ENCODE measurements around the gene PSME2. TPM values are rescaled to one million over a fixed set of nuclear protein-coding genes. Genes with fewer than 3 reads are reported as not detected.

PSME2 gene
- total and polyA plus RNA-seq, 9 of the 15 experiments (the other 6 are each of a cell fraction or from before 2014, with no cell fraction given) = 111 to 579 (median 159) TPM

DNA sequence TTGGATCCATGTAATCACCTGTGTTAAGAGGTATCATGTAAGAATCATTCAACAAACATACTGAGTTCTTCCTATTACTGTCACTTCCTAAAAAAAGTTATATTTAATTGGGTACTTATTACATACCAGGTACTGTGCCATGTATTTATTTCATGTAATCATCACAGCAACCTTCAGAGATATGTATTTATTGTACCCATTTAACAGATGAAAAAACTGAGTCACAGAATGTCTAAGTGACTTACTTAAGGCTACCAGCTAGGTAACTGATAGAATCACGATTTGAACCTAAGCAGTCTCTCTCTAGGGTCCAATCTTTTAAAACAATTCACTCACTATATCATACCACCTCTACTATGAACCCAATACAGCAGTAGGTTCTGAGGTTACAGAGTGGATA, 2.0 kb downstream of the PSME2 start (continued):
- TF ChIP-seq, protein P1, sequence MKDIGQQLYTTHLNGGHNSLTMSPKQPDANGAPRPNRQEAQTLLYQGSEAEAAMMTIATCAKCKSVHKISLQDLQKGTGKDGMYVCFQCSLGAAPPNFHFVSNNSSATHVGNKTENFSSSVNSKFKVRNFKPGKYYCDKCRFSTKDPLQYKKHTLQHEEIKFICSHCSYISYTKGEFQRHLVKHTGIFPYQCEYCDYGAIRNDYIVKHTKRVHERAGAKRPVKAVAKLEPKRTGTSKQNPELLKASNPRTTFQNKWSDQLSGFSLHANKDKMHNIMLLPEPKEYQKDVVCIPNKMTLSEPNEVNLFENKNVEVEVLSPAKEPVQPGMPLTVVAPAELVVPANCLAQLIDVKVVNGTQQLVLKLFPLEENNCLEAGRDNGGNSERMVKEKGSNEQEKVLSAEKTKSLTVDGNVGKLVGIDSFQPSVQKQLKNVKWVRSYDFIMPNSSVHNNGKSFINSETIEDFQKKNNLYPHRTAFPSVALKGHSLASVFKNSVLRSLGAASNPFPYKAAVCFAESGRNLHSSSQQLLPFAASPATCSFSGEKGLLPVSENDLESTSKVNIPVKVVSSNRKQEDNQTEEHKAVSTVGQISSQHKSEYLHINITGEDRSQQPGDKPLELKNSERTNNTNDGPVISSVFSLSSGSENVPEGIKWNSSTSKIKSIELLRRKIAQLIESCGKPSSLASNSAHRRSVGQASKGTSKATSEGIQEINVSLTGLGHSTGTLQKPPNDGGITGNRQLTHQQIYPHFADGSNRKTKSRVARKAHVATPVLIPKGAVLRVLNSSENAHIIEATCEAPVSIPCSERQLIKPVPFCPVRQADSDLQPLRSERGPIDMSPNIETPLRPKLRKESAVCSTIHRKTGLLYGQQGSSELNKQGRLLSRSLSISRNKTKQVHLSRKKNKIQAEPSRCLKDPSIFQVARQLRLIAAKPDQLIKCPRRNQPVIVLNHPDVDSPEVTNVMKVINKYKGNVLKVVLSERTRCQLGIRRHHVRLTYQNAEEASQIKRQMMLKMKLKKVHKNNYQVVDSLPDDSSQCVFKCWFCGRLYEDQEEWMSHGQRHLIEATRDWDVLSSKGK (CRISPR knock-in tag; IDR thresholded peaks at IDR 0.05) = no peak
- TF ChIP-seq RBBP5 (IDR thresholded peaks at IDR 0.05; ENCODE audit: borderline replicate concordance, insufficient read depth, low read length, poor library complexity, severe bottlenecking) = no peak
- TF ChIP-seq NFXL1 (CRISPR knock-in tag; IDR thresholded peaks at IDR 0.05) = no peak
- TF ChIP-seq CHD4 (IDR thresholded peaks at IDR 0.05; ENCODE audit: insufficient read depth, insufficient replicate concordance, low read depth, low read length, poor library complexity, severe bottlenecking) = peak; percentile 71
- no peak for TF ChIP-seq YBX1 (IDR thresholded peaks at IDR 0.05)
- TF ChIP-seq, protein P2, sequence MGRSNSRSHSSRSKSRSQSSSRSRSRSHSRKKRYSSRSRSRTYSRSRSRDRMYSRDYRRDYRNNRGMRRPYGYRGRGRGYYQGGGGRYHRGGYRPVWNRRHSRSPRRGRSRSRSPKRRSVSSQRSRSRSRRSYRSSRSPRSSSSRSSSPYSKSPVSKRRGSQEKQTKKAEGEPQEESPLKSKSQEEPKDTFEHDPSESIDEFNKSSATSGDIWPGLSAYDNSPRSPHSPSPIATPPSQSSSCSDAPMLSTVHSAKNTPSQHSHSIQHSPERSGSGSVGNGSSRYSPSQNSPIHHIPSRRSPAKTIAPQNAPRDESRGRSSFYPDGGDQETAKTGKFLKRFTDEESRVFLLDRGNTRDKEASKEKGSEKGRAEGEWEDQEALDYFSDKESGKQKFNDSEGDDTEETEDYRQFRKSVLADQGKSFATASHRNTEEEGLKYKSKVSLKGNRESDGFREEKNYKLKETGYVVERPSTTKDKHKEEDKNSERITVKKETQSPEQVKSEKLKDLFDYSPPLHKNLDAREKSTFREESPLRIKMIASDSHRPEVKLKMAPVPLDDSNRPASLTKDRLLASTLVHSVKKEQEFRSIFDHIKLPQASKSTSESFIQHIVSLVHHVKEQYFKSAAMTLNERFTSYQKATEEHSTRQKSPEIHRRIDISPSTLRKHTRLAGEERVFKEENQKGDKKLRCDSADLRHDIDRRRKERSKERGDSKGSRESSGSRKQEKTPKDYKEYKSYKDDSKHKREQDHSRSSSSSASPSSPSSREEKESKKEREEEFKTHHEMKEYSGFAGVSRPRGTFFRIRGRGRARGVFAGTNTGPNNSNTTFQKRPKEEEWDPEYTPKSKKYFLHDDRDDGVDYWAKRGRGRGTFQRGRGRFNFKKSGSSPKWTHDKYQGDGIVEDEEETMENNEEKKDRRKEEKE (IDR thresholded peaks at IDR 0.05; ENCODE audit: borderline replicate concordance in 1 of 2, control insufficient read depth in 1 of 2, low read depth in 2 of 2, low read length in 1 of 2) = no peak
- TF ChIP-seq, protein P3, sequence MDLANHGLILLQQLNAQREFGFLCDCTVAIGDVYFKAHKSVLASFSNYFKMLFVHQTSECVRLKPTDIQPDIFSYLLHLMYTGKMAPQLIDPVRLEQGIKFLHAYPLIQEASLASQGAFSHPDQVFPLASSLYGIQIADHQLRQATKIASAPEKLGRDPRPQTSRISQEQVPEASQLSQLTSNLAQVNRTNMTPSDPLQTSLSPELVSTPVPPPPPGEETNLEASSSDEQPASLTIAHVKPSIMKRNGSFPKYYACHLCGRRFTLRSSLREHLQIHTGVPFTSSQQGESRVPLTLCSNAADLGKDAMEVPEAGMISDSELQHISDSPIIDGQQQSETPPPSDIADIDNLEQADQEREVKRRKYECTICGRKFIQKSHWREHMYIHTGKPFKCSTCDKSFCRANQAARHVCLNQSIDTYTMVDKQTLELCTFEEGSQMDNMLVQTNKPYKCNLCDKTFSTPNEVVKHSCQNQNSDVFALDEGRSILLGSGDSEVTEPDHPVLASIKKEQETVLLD (IDR thresholded peaks at IDR 0.05) = no peak
- TF ChIP-seq SMARCA5 (IDR thresholded peaks at IDR 0.05) = peak; percentile 71; the same call in 1 of the 2 replicates
- TF ChIP-seq ADNP (tag; IDR thresholded peaks at IDR 0.05) = peak; percentile 86
- TF ChIP-seq, protein P4, sequence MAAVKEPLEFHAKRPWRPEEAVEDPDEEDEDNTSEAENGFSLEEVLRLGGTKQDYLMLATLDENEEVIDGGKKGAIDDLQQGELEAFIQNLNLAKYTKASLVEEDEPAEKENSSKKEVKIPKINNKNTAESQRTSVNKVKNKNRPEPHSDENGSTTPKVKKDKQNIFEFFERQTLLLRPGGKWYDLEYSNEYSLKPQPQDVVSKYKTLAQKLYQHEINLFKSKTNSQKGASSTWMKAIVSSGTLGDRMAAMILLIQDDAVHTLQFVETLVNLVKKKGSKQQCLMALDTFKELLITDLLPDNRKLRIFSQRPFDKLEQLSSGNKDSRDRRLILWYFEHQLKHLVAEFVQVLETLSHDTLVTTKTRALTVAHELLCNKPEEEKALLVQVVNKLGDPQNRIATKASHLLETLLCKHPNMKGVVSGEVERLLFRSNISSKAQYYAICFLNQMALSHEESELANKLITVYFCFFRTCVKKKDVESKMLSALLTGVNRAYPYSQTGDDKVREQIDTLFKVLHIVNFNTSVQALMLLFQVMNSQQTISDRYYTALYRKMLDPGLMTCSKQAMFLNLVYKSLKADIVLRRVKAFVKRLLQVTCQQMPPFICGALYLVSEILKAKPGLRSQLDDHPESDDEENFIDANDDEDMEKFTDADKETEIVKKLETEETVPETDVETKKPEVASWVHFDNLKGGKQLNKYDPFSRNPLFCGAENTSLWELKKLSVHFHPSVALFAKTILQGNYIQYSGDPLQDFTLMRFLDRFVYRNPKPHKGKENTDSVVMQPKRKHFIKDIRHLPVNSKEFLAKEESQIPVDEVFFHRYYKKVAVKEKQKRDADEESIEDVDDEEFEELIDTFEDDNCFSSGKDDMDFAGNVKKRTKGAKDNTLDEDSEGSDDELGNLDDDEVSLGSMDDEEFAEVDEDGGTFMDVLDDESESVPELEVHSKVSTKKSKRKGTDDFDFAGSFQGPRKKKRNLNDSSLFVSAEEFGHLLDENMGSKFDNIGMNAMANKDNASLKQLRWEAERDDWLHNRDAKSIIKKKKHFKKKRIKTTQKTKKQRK (IDR thresholded peaks at IDR 0.05; ENCODE audit: borderline replicate concordance, low read depth, low read length) = no peak
- TF ChIP-seq, protein P5, sequence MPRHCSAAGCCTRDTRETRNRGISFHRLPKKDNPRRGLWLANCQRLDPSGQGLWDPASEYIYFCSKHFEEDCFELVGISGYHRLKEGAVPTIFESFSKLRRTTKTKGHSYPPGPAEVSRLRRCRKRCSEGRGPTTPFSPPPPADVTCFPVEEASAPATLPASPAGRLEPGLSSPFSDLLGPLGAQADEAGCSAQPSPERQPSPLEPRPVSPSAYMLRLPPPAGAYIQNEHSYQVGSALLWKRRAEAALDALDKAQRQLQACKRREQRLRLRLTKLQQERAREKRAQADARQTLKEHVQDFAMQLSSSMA (CRISPR knock-in tag; IDR thresholded peaks at IDR 0.05) = no peak
- TF ChIP-seq MEIS2 (IDR thresholded peaks at IDR 0.05; ENCODE audit: partially characterized antibody) = no peak
- no peak for TF ChIP-seq DMBX1 (CRISPR knock-in tag; IDR thresholded peaks at IDR 0.05; ENCODE audit: borderline replicate concordance)
- TF ChIP-seq ZNF12 (CRISPR knock-in tag; IDR thresholded peaks at IDR 0.05) = no peak
- TF ChIP-seq ZNF644 (tag; IDR thresholded peaks at IDR 0.05; ENCODE audit: low read depth) = no peak

Measured in K562 (cell line).